GM12891 (cell line): Measurements from ENCODE around the gene ARMC2.

Experiments
- PAX5 ChIP-seq: IDR thresholded peaks from 2 replicates; pipeline ENCODE4 v1.6.1; 2011; ENCODE audit warnings: low read length, moderate library complexity, mild to moderate bottlenecking; ENCODE audit not compliant: insufficient read depth, severe bottlenecking
- POLR2A ChIP-seq: IDR thresholded peaks from 2 replicates; pipeline ENCODE4 v1.6.1; 2011; ENCODE audit warnings: low read depth, low read length, control low read depth
- POLR2AphosphoS5 ChIP-seq: IDR thresholded peaks from 2 replicates; pipeline ENCODE4 v1.6.1; 2011; ENCODE audit warnings: low read depth, low read length, control low read depth

DNA sequence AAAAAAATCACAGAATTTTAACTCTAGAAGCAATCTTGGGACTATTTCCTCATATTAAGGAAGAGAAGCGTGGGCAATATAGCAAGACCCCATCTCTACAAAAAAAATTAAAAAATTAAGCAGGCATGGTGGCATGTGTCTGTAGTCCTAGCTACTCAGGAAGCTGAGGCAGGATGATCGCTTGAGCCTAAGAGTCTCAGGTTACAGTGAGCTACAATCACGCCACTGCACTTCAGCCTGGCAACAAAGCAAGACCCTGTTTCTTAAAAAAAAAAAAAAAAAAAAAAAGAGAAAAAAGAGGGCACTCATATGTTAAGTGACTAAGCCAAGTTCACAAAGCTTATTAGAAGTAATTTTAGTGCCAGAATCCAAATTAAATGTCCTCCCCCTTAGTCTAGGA is 145.7 kb downstream of the ARMC2 start:
- TF ChIP-seq POLR2AphosphoS5 (no peak), POLR2A (no peak), PAX5 (no peak)
